ENCODE data around the gene SLC10A3. TPM values are rescaled to one million over a fixed set of nuclear protein-coding genes. Genes with fewer than 3 reads are reported as not detected.

The SLC10A3 gene
- total and polyA plus RNA-seq, 2 donors (not counting 3 experiments of a cell fraction or from before 2014, with no cell fraction given) = 21.9 to 22.6 TPM

DNA sequence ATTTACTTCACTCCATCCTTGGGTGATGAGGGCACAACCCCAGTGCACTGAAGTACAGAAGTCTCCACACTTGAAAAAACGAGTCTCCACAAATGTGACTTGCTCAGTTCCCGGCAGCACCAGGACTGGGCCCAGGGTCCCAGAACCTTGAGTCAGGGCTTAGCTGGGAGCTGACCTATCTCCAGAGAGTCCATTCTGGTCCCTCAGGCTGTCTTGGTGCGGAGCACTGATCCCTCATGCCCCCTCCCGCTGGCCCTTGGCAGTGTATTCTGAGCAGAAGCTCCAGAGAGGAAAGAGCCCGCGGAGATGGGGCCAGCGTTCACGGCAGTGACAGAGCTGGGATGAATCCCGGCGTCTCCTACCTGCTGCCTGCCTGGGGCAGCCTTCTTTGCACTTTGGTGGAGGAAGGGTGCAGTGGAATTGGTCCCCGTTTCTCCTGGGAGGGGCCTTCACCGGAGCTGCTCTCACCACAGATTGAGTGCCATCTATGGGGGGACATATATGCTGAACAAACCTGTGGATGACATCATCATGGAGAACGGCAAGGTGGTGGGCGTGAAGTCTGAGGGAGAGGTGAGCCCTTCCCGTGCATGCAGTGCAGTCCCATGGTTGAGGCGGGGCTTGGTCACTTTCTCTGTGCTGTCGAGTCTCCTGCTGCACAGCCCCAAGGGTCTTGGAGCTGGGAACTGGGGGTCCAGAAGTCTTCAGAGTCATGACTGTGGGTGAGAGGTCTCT is 49.6 kb downstream of the SLC10A3 start:
- no peak overlapping the region for H3K4me3 ChIP-seq (replicated peaks in 1 of 3; ENCODE audit: insufficient read depth in 1 of 3, low read depth in 1 of 3, low read length in 3 of 3)
- FAIRE-seq (no peak), DNase-seq (ENCODE audit: low read depth, low spot score) (no peak)
- no peaks in the 10 kb centered on the region for H4K20me1 ChIP-seq (replicated peaks; ENCODE audit: control insufficient read depth, extremely low read depth, insufficient read depth, low read length)
- POLR2A ChIA-PET = no interaction called here
- H3K79me2 ChIP-seq (ENCODE audit: control insufficient read depth, insufficient read depth, low read length) = peaks cover 56% of the 10 kb centered on the region
- no peaks in the 10 kb centered on the region for H3K9me3 ChIP-seq (replicated peaks; ENCODE audit: control insufficient read depth, insufficient read depth, low read length)
- dilution Hi-C loops (cut with MboI; ENCODE audit: extremely low pct_ligation_motif_present, low sequenced_read_pairs) (no loop called here), intact Hi-C loops (cut with micrococcal nuclease) (loop anchor here (5.0 kb wide), 2 partner anchors 33 to 37 kb away; partner anchors contain the start of genes DNASE1L1 and LAGE3)
- peaks cover 14% of the 10 kb centered on the region for H3K4me1 ChIP-seq (ENCODE audit: control insufficient read depth, extremely low read depth, insufficient read depth, low read length)
- H3K27me3 ChIP-seq (ENCODE audit: control insufficient read depth in 2 of 2, insufficient read depth in 2 of 2, low read length in 2 of 2) = no peaks in the 10 kb centered on the region
- TF ChIP-seq MYC (IDR thresholded peaks at IDR 0.05; ENCODE audit: low read depth, low read length) (no peak), FOS (IDR thresholded peaks at IDR 0.05; ENCODE audit: borderline replicate concordance, insufficient read depth, low read length) (no peak), GATA2 (IDR thresholded peaks at IDR 0.05; ENCODE audit: insufficient read depth, insufficient read length, low read depth, low read length) (no peak)
- TF ChIP-seq, protein P1, sequence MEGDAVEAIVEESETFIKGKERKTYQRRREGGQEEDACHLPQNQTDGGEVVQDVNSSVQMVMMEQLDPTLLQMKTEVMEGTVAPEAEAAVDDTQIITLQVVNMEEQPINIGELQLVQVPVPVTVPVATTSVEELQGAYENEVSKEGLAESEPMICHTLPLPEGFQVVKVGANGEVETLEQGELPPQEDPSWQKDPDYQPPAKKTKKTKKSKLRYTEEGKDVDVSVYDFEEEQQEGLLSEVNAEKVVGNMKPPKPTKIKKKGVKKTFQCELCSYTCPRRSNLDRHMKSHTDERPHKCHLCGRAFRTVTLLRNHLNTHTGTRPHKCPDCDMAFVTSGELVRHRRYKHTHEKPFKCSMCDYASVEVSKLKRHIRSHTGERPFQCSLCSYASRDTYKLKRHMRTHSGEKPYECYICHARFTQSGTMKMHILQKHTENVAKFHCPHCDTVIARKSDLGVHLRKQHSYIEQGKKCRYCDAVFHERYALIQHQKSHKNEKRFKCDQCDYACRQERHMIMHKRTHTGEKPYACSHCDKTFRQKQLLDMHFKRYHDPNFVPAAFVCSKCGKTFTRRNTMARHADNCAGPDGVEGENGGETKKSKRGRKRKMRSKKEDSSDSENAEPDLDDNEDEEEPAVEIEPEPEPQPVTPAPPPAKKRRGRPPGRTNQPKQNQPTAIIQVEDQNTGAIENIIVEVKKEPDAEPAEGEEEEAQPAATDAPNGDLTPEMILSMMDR (IDR thresholded peaks at IDR 0.05; ENCODE audit: extremely low read depth in 1 of 2, insufficient read depth in 1 of 2, low read depth in 1 of 2, low read length in 2 of 2) = no peak
- H3K27ac ChIP-seq (ENCODE audit: insufficient read depth, low read depth, low read length) = no peak overlapping the region
- H3K9me1 ChIP-seq (replicated peaks; ENCODE audit: control insufficient read depth, extremely low read depth, insufficient read depth, low read length) = no peaks in the 10 kb centered on the region
- BruUV-seq (replicated peaks) = no TSS peak
- CTCF ChIA-PET = interaction anchor here (1.4 kb wide), 1 partner anchor 13 kb away, joined by 3 read pairs; no protein-coding TSS in a partner anchor
- H2AFZ ChIP-seq (ENCODE audit: low read depth, low read length) = no peak overlapping the region
- no peak overlapping the region for H3K9ac ChIP-seq (replicated peaks; ENCODE audit: extremely low read depth, insufficient read depth, low read length)
- H3K4me2 ChIP-seq (ENCODE audit: insufficient read depth, low read length) = no peak overlapping the region
- peaks cover 4 to 25% of the 10 kb centered on the region in 2 experiments for H3K36me3 ChIP-seq (ENCODE audit: control insufficient read depth in 2 of 2, extremely low read depth in 1 of 2, insufficient read depth in 2 of 2, low read length in 2 of 2)

DNA sequence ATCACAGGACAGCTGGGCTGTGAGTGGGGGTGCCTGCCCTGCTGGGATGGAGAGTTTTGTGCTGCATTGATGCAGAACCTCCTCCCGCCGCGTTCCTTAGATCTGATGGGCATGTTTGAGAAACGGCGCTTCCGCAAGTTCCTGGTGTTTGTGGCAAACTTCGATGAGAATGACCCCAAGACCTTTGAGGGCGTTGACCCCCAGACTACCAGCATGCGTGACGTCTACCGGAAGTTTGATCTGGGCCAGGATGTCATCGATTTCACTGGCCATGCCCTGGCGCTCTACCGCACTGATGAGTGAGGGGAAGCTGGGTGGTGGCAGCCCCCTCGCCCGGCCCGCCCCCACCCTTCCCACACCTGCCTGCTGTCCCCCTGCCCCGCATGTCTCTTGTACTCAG is 50.6 kb downstream of the SLC10A3 start:
- dilution Hi-C loops (cut with MboI; ENCODE audit: extremely low pct_ligation_motif_present, low sequenced_read_pairs) = no loop called here
- no peak overlapping the region for H3K4me3 ChIP-seq (replicated peaks in 1 of 3; ENCODE audit: insufficient read depth in 1 of 3, low read depth in 1 of 3, low read length in 3 of 3)
- intact Hi-C loops (cut with micrococcal nuclease) = loop anchor here (5.0 kb wide), 2 partner anchors 33 to 37 kb away; partner anchors contain the start of genes DNASE1L1 and LAGE3
- H3K4me2 ChIP-seq (ENCODE audit: insufficient read depth, low read length) = no peak overlapping the region
- BruUV-seq (replicated peaks) = no TSS peak
- ChIA-PET POLR2A (no interaction called here), CTCF (no interaction called here)
- TF ChIP-seq FOS (IDR thresholded peaks at IDR 0.05; ENCODE audit: borderline replicate concordance, insufficient read depth, low read length) (no peak), EZH2 (IDR thresholded peaks at IDR 0.05; ENCODE audit: borderline replicate concordance, low read depth, low read length, severe bottlenecking) (no peak), POLR2AphosphoS5 (IDR thresholded peaks at IDR 0.05; ENCODE audit: insufficient read depth, low read depth, low read length) (no peak), JUN (IDR thresholded peaks at IDR 0.05; ENCODE audit: borderline replicate concordance, insufficient read depth, insufficient read length, low read depth) (no peak), MYC (IDR thresholded peaks at IDR 0.05; ENCODE audit: low read depth, low read length) (no peak), GATA2 (IDR thresholded peaks at IDR 0.05; ENCODE audit: insufficient read depth, insufficient read length, low read depth, low read length) (no peak), POLR2A (IDR thresholded peaks at IDR 0.05; ENCODE audit: low read depth, low read length) (no peak)
- TF ChIP-seq, protein P1 (IDR thresholded peaks at IDR 0.05; ENCODE audit: extremely low read depth in 1 of 2, insufficient read depth in 1 of 2, low read depth in 1 of 2, low read length in 2 of 2) = no peak
- TF ChIP-seq, protein P2, sequence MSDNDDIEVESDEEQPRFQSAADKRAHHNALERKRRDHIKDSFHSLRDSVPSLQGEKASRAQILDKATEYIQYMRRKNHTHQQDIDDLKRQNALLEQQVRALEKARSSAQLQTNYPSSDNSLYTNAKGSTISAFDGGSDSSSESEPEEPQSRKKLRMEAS (IDR thresholded peaks at IDR 0.05; ENCODE audit: insufficient read depth, insufficient read length) = no peak
- peaks cover 46% of the 10 kb centered on the region for H3K79me2 ChIP-seq (ENCODE audit: control insufficient read depth, insufficient read depth, low read length)
- no peaks in the 10 kb centered on the region for H3K9me3 ChIP-seq (replicated peaks; ENCODE audit: control insufficient read depth, insufficient read depth, low read length)
- H3K9me1 ChIP-seq (replicated peaks; ENCODE audit: control insufficient read depth, extremely low read depth, insufficient read depth, low read length) = no peaks in the 10 kb centered on the region
- H3K4me1 ChIP-seq (ENCODE audit: control insufficient read depth, extremely low read depth, insufficient read depth, low read length) = peaks cover 7% of the 10 kb centered on the region
- no peaks in the 10 kb centered on the region for H3K27me3 ChIP-seq (ENCODE audit: control insufficient read depth in 2 of 2, insufficient read depth in 2 of 2, low read length in 2 of 2)
- no peak overlapping the region for H3K9ac ChIP-seq (replicated peaks; ENCODE audit: extremely low read depth, insufficient read depth, low read length)
- no peaks in the 10 kb centered on the region for H4K20me1 ChIP-seq (replicated peaks; ENCODE audit: control insufficient read depth, extremely low read depth, insufficient read depth, low read length)
- no peak for FAIRE-seq
- no peak overlapping the region for H3K27ac ChIP-seq (ENCODE audit: insufficient read depth, low read depth, low read length)
- peaks cover 4 to 26% of the 10 kb centered on the region in 2 experiments for H3K36me3 ChIP-seq (ENCODE audit: control insufficient read depth in 2 of 2, extremely low read depth in 1 of 2, insufficient read depth in 2 of 2, low read length in 2 of 2)
- no peak overlapping the region for H2AFZ ChIP-seq (ENCODE audit: low read depth, low read length)
- no peak for DNase-seq (ENCODE audit: low read depth, low spot score)
